ENCODE measurements around the gene MBD5. TPM values are rescaled to one million over a fixed set of nuclear protein-coding genes. Genes with fewer than 3 reads are reported as not detected.

Gene MBD5
- total RNA-seq, 4 donors from 2014 or later, result 22.9 to 44.2 (median 40.2) TPM

DNA sequence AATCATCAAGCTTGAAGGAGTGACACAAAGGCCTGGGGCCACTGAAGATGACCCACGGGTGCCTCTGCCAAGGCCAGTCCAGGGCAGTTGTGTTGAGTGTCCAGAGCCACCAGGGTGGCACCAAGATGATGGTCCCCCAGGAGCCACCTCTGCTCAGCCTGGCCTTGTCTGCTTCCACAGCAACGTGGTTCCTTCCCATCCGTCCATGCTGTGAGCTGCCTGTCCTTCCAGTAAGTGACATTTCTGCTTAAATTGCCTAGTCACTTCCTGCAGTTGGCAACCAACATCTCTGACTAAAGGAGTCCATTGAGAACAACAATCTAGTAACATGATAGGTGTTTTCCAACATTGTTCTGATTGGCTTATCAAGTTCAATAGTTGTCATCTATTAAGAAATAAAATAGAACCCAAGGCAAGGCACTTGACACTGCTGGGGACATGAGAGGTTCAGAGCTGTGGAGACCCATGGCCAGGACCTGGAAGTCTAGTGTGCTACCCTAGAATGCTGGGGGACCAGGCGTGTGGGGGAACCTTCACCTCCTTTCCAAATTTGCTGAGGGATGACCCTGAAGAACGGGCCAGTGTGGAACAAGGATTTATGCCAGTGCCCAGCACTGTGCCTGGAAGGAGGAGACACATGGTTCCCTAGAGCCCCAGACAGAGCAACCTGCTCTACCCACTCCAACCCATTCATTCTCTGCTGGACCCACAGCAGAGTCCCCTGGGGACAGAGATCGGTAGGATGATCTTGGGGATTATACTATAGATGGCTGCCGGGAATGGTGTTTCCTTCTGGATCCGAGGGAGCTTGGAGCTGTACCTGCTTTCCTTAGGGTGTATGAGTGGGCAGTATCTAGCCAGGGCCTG lies 524.7 kb downstream of the MBD5 start:
- TF ChIP-seq, protein P1, sequence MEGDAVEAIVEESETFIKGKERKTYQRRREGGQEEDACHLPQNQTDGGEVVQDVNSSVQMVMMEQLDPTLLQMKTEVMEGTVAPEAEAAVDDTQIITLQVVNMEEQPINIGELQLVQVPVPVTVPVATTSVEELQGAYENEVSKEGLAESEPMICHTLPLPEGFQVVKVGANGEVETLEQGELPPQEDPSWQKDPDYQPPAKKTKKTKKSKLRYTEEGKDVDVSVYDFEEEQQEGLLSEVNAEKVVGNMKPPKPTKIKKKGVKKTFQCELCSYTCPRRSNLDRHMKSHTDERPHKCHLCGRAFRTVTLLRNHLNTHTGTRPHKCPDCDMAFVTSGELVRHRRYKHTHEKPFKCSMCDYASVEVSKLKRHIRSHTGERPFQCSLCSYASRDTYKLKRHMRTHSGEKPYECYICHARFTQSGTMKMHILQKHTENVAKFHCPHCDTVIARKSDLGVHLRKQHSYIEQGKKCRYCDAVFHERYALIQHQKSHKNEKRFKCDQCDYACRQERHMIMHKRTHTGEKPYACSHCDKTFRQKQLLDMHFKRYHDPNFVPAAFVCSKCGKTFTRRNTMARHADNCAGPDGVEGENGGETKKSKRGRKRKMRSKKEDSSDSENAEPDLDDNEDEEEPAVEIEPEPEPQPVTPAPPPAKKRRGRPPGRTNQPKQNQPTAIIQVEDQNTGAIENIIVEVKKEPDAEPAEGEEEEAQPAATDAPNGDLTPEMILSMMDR (IDR thresholded peaks at IDR 0.05), result no peak
- no peak for TF ChIP-seq POLR2A (IDR thresholded peaks at IDR 0.05)
- H3K27ac ChIP-seq, result no peak overlapping the region
- no peak overlapping the region for H3K4me3 ChIP-seq
- H3K27me3 ChIP-seq, result no peaks in the 10 kb centered on the region
- no peaks in the 10 kb centered on the region for H3K4me1 ChIP-seq
- H3K9me3 ChIP-seq, result no peaks in the 10 kb centered on the region
- DNase-seq, result no peak
- no peaks in the 10 kb centered on the region for H3K36me3 ChIP-seq

DNA sequence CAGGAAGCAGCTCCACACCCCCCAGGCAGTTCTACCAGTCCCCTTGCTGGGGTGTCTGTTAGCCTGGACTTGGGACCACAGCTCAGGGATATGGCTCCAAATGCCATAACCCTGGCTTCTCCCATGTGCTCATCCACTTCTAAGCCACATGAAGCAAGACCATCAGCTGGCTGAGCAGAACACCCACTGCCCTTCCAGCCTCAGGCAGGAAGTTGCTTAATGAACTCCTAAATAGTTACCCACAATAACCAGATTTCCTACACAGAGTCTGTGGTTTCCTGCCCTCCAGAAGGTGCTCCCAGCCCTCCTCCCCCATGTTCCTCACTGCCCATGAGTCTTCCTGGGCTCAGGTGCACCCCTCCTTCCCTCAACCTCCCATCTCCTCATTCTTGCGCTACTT lies 525.4 kb downstream of the MBD5 start:
- H3K36me3 ChIP-seq, result no peaks in the 10 kb centered on the region
- DNase-seq, result no peak
- H3K4me1 ChIP-seq, result no peaks in the 10 kb centered on the region
- TF ChIP-seq POLR2A (IDR thresholded peaks at IDR 0.05), result no peak
- TF ChIP-seq, protein P1 (IDR thresholded peaks at IDR 0.05), result no peak
- H3K27me3 ChIP-seq, result no peaks in the 10 kb centered on the region
- H3K4me3 ChIP-seq, result no peak overlapping the region
- no peak overlapping the region for H3K27ac ChIP-seq
- H3K9me3 ChIP-seq, result no peaks in the 10 kb centered on the region

DNA sequence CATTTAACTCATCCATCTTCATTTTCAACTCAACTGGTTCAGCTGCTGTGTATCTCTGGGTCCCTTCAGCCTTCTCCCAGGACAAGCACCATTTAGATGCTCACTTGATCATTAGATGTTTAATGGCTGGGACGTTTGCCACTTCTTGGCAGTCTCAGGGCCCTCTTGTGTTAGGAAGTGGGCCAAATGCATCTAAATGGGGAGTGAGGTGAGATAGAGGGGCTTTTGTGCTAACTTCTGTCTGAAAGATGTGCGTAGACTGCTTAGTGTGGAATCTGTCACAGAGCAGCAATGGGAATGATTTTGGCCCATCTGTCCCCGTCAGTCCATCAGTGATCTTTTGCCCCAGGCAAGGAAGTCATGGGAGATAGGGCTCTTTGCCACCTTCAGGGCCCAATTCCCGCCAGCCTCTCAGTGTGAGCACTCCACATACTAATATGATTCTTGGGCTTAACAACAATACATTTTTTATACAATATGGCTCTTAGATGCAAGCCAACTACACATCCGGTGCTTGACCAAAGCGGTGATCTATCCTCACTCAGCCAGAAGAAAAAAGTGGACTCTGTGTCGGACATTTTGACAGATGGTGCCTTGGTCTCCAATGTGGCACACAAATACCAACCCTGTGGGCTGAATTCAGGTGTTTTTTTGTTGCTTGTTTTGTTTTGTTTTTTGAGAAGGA lies 528.0 kb downstream of the MBD5 start:
- no peaks in the 10 kb centered on the region for H3K27me3 ChIP-seq
- no peak for DNase-seq
- no peaks in the 10 kb centered on the region for H3K9me3 ChIP-seq
- no peaks in the 10 kb centered on the region for H3K4me1 ChIP-seq
- H3K4me3 ChIP-seq, result no peak overlapping the region
- no peaks in the 10 kb centered on the region for H3K36me3 ChIP-seq
- H3K27ac ChIP-seq, result no peak overlapping the region
- TF ChIP-seq POLR2A (IDR thresholded peaks at IDR 0.05), result no peak
- TF ChIP-seq, protein P1 (IDR thresholded peaks at IDR 0.05), result no peak

DNA sequence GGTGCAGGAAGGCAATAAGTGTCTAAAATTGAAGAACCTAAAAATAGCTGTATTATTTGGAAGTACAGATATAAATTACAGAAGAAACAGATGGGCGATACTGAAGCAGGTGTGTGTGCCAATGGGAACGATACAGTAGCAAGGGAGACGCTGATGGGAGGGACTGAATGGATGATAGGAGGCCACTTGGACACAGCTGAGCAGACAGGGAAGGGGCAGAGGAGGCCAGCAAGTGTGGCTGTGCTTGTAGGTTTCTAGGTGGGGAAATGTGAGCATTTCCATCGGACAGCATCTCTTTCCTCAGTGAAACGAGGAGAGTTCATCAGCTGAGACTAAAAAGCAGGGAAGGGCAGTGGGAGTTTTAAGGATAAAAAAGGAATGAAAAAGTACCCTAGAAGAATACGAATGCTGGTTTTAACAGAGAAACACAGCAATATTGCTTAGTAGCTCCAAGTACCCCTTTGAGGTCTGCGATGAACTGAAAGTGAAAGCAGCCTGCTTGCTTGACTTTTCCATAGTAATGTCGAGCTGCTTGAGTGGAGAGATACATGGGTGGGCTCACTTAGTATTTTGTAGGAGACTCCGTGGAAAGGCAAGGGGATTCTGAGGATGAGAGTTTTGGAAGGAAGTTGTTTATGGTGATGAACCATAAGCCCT lies 531.9 kb downstream of the MBD5 start:
- Histone ChIP-seq H3K36me3 (no peaks in the 10 kb centered on the region), H3K9me3 (no peaks in the 10 kb centered on the region), H3K27ac (peak overlapping the region in 1 of 4 donors; percentile 35), H3K4me1 (no peaks in the 10 kb centered on the region), H3K4me3 (peak overlapping the region; percentile 28 to 46 (median 36)), H3K27me3 (no peaks in the 10 kb centered on the region)
- DNase-seq, result no peak
- no peak for TF ChIP-seq POLR2A (IDR thresholded peaks at IDR 0.05)
- TF ChIP-seq, protein P1 (IDR thresholded peaks at IDR 0.05), result no peak

DNA sequence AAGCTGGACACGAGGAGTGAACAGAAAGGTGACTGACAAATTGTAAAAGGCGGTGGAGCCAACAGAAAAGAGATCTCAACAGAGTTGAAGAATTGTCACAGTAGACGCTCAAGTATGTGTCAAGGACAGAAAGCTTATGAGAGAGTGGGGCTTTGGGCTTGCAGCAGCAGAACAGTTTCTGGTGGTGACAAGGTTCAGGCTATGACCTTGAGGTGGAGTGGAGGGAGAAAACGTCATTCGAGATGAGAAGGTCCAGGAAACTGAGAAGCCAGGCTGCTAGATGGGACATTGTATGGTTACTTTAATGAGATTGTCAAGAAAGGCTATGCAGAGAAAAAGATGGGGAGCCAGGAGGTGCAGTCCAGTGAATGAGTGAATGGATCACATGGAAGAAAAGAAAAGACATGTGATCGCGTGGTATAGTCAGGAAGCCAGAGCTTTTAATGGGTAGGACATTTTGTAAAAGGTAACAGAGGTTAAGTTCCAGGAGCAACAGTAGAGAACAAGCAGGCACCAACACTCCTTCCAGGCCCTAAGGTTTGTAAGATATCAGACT lies 532.5 kb downstream of the MBD5 start:
- DNase-seq, result no peak
- TF ChIP-seq POLR2A (IDR thresholded peaks at IDR 0.05), result no peak
- TF ChIP-seq, protein P1 (IDR thresholded peaks at IDR 0.05), result no peak
- H3K4me3 ChIP-seq, result peak overlapping the region; percentile 28 to 46 (median 36)
- peak overlapping the region in 1 of 4 donors; percentile 35 for H3K27ac ChIP-seq
- no peaks in the 10 kb centered on the region for H3K27me3 ChIP-seq
- no peaks in the 10 kb centered on the region for H3K4me1 ChIP-seq
- no peaks in the 10 kb centered on the region for H3K36me3 ChIP-seq
- H3K9me3 ChIP-seq, result no peaks in the 10 kb centered on the region

Measured in Peyer's patch (tissue), 4 donors.